ENCODE data around the gene RUFY4.

DNA sequence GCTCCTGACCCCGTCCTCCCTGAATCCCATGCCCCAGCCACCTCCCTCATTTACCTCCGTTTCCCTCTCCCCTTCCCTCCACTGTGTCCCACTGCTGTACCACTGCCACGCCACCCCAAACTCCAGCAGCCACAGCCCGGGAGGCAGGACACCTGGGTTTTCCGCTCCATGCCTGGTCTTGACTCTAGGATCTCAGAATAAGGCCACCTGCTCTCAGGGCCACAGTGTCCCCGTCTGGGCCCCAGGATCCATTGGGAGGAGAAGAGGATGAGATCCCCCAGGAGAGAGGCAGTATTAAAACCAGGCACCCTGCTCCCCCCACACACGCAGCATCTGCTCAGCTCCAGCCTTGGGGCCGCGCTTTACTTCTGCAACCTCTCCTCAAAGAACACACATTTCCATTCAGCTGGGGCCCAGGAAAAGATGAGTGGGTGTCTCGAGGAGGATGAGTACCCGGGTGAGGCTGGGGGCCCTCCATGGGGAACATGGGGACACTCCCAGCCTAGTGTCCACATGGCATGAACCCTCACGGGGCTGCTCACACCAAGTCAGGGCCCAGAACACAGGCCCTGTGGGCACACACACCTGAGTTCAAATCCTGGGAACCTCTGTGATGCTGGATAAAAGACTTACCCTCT, 33.5 kb upstream of the RUFY4 start:
- TF ChIP-seq, protein P1, sequence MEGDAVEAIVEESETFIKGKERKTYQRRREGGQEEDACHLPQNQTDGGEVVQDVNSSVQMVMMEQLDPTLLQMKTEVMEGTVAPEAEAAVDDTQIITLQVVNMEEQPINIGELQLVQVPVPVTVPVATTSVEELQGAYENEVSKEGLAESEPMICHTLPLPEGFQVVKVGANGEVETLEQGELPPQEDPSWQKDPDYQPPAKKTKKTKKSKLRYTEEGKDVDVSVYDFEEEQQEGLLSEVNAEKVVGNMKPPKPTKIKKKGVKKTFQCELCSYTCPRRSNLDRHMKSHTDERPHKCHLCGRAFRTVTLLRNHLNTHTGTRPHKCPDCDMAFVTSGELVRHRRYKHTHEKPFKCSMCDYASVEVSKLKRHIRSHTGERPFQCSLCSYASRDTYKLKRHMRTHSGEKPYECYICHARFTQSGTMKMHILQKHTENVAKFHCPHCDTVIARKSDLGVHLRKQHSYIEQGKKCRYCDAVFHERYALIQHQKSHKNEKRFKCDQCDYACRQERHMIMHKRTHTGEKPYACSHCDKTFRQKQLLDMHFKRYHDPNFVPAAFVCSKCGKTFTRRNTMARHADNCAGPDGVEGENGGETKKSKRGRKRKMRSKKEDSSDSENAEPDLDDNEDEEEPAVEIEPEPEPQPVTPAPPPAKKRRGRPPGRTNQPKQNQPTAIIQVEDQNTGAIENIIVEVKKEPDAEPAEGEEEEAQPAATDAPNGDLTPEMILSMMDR (IDR thresholded peaks at IDR 0.05; ENCODE audit: insufficient read depth, low read depth, low read length), result no peak
- TF ChIP-seq EZH2 (IDR thresholded peaks at IDR 0.05; ENCODE audit: insufficient read depth, low read length), result no peak

All from astrocyte (in vitro differentiated cells and primary cell).